K562 (cell line): ENCODE results near the gene RIMKLB. TPM values are rescaled to one million over a fixed set of nuclear protein-coding genes. Genes with fewer than 3 reads are reported as not detected.

ENCODE experiments used
- ATAC-seq: fragments of 200-7000 bp; cut with Tn5 transposase; 3 replicates; pipeline ENCODE4 v1.9.1; 2020; ENCODE audit warnings: moderate library complexity
- BruUV-seq: library from RNA; stranded (reverse); fragments of 400-500 nt; replicated peaks from 2 replicates; lab custom pipeline; 2021; lab: Mats Ljungman, UMichigan
- CTCF ChIA-PET: fragments of 300-600 bp; formaldehyde crosslinking; extraction: SDS; loops from one replicate; lab custom pipeline; 2021; ENCODE audit warnings: low intra/inter-chr PET ratio; lab: Yijun Ruan, JAX
- POLR2A ChIA-PET: fragments of 300-600, 350-650 bp; sonication (Branson Sonifier 250); formaldehyde crosslinking; extraction: SDS; loops from one replicate; lab custom pipeline; 2021; ENCODE audit warnings: antibody characterized with exemption, inconsistent platforms; lab: Yijun Ruan, JAX
- DNase-seq, 4 experiments: peaks; one replicate each; pipeline versions ENCODE4 v3.0.0 to v3.0.0-alpha.2; 2011 to 2018; ENCODE audit warnings: low spot score in 3 of 4, mixed read lengths in 3 of 4; ENCODE audit errors: extremely low read depth in 1 of 4
- FAIRE-seq: peaks from 2 replicates; lab custom pipeline; 2011; peaks lifted over from hg19 to GRCh38; lab: Jason Lieb, UNC
- H2AFZ ChIP-seq: 2 replicates; pipeline ENCODE4 v1.6.0; 2011; ENCODE audit warnings: low read depth, low read length, control low read depth, inconsistent platforms
- H3K27ac ChIP-seq: fragments of 200-600 bp; 3 replicates; pipeline ENCODE4 v1.8.0; 2011; ENCODE audit warnings: low read depth, mild to moderate bottlenecking, control low read depth, inconsistent platforms, low read length, moderate library complexity, mixed read lengths; ENCODE audit errors: extremely low read depth
- H3K27me3 ChIP-seq, 2 experiments: fragments of 300-600 bp in 1 of 2; 2 replicates in 1 of 2; 3 replicates in 1 of 2; pipeline versions ENCODE4 v1.6.0 to v1.8.0; 2011; ENCODE audit warnings: inconsistent platforms in 2 of 2, low read length in 2 of 2, mild to moderate bottlenecking in 1 of 2, mixed read lengths in 1 of 2, moderate library complexity in 1 of 2; ENCODE audit not compliant: control insufficient read depth in 2 of 2, insufficient read depth in 2 of 2
- H3K36me3 ChIP-seq: fragments of 300-600 bp; 3 replicates; pipeline ENCODE4 v1.8.0; 2011; ENCODE audit warnings: mild to moderate bottlenecking, low read length, inconsistent platforms; ENCODE audit not compliant: control insufficient read depth, insufficient read depth
- H3K4me1 ChIP-seq, 2 experiments: fragments of 200-600 bp in 1 of 2; replicated peaks in 1 of 2; 2 replicates in 1 of 2; 3 replicates in 1 of 2; pipeline versions ENCODE4 v1.5.1 to v1.8.0; 2011; ENCODE audit warnings: inconsistent platforms in 2 of 2, low read length in 2 of 2, mild to moderate bottlenecking in 1 of 2, mixed read lengths in 1 of 2, moderate library complexity in 1 of 2; ENCODE audit not compliant: control insufficient read depth in 2 of 2, insufficient read depth in 2 of 2
- H3K4me2 ChIP-seq: 2 replicates; pipeline ENCODE4 v1.6.1; 2011; ENCODE audit warnings: low read length, control low read depth, inconsistent platforms, mixed read lengths; ENCODE audit not compliant: insufficient read depth
- H3K4me3 ChIP-seq: fragments of 200-600 bp; sonication (generic), shearing (Covaris generic); 2 replicates; pipeline ENCODE4 v1.5.1; 2016; ENCODE audit warnings: control low read depth, inconsistent platforms
- H3K79me2 ChIP-seq: fragments of 200-600 bp; 3 replicates; pipeline ENCODE4 v1.8.0; 2011; ENCODE audit warnings: low read length, inconsistent platforms; ENCODE audit not compliant: control insufficient read depth, insufficient read depth
- H3K9ac ChIP-seq, 2 experiments: 2 replicates each; pipeline versions ENCODE4 v1.6.0 to v1.6.1; 2011; ENCODE audit warnings: low read depth in 2 of 2, low read length in 2 of 2, control low read depth in 1 of 2, inconsistent platforms in 1 of 2, mild to moderate bottlenecking in 1 of 2, mixed read lengths in 1 of 2; ENCODE audit not compliant: insufficient read depth in 1 of 2
- H3K9me1 ChIP-seq: one replicate; pipeline ENCODE4 v1.6.0; 2011; ENCODE audit warnings: inconsistent platforms, mild to moderate bottlenecking, low read length, moderate library complexity; ENCODE audit not compliant: control insufficient read depth, insufficient read depth
- H3K9me3 ChIP-seq: replicated peaks from 2 replicates; pipeline ENCODE4 v1.5.1; 2011; ENCODE audit warnings: low read depth, low read length, inconsistent platforms; ENCODE audit not compliant: control insufficient read depth, insufficient read depth
- H4K20me1 ChIP-seq: replicated peaks from 2 replicates; pipeline ENCODE4 v1.6.1; 2011; ENCODE audit warnings: low read length, inconsistent platforms, mixed read lengths; ENCODE audit not compliant: control insufficient read depth, insufficient read depth
- FOXM1 ChIP-seq, 2 experiments: fragments of 450-650 bp in 1 of 2; sonication (generic) in 1 of 2; formaldehyde crosslinking in 1 of 2; IDR thresholded peaks; 2 replicates each; pipeline versions ENCODE4 v1.6.1 to v1.9.0; 2017 to 2022; ENCODE audit warnings: low read depth in 2 of 2, mild to moderate bottlenecking in 2 of 2, missing genetic modification reagents in 1 of 2, moderate library complexity in 1 of 2
- JUNB ChIP-seq: fragments of 450-650 bp; formaldehyde crosslinking; conservative IDR thresholded peaks from 2 replicates; pipeline ENCODE4 v1.4.0; 2020; ENCODE audit warnings: mild to moderate bottlenecking
- KHSRP ChIP-seq: fragments of 450-650 bp; IDR thresholded peaks from 2 replicates; pipeline ENCODE4 v1.6.1; 2017
- KLF13 ChIP-seq: fragments of 450-650 bp; IDR thresholded peaks from 2 replicates; pipeline ENCODE4 v1.6.1; 2016; ENCODE audit warnings: missing genetic modification characterization, low read depth, mild to moderate bottlenecking, missing compliant biosample characterization, moderate library complexity, borderline replicate concordance
- LARP7 ChIP-seq: fragments of 450-650 bp; IDR thresholded peaks from 2 replicates; pipeline ENCODE4 v1.6.1; 2016
- MEIS2 ChIP-seq: fragments of 450-650 bp; IDR thresholded peaks from 2 replicates; pipeline ENCODE4 v1.6.1; 2014; ENCODE audit warnings: mild to moderate bottlenecking; ENCODE audit not compliant: partially characterized antibody
- MTA3 ChIP-seq: fragments of 450-650 bp; formaldehyde crosslinking; IDR thresholded peaks from 2 replicates; pipeline ENCODE4 v1.6.1; 2017; ENCODE audit warnings: mild to moderate bottlenecking, borderline replicate concordance
- RFX5 ChIP-seq: IDR thresholded peaks from 2 replicates; pipeline ENCODE4 v1.6.1; 2011; ENCODE audit warnings: low read depth, mild to moderate bottlenecking, improper control_type of control experiment, low read length
- RFX7 ChIP-seq: fragments of 250-450 bp; sonication (Bioruptor Pico); IDR thresholded peaks from 2 replicates; pipeline ENCODE4 v1.5.1; 2021; ENCODE audit warnings: mild to moderate bottlenecking
- SP2 ChIP-seq: IDR thresholded peaks from 2 replicates; pipeline ENCODE4 v1.6.1; 2011; ENCODE audit warnings: mild to moderate bottlenecking, low read depth, low read length, moderate library complexity; ENCODE audit not compliant: poor library complexity, severe bottlenecking; ENCODE audit errors: extremely low read depth
- SRSF7 ChIP-seq: fragments of 200-400 bp; formaldehyde crosslinking; optimal IDR thresholded peaks from 2 replicates; pipeline ENCODE3; 2017; ENCODE audit warnings: mild to moderate bottlenecking, low read depth, low read length
- ZNF395 ChIP-seq: fragments of 200-800 bp; sonication (Bioruptor generic); IDR thresholded peaks from 2 replicates; pipeline ENCODE4 v1.6.1; 2017; ENCODE audit warnings: missing genetic modification characterization, missing compliant biosample characterization
- ZNF431 ChIP-seq: sonication (generic); formaldehyde crosslinking; IDR thresholded peaks from 2 replicates; pipeline ENCODE4 v1.8.0; 2022; ENCODE audit warnings: mild to moderate bottlenecking, missing genetic modification reagents
- WGBS: fragments of 100-300 bp; shearing (Covaris generic); methylation state at CpG from one replicate; pipeline ENCODE4 v1.1.6; 2016; ENCODE audit warnings: low coverage, mixed read lengths; ENCODE audit not compliant: insufficient coverage; ENCODE audit errors: missing lambda C conversion rate; 5-methylcytosine and 5-hydroxymethylcytosine counted together
- in situ Hi-C: fragments of 300-500 bp; cut with MboI; formaldehyde crosslinking; loops from 4 replicates; pipeline ENCODE4 v1.15.0; 2018; ENCODE audit warnings: inconsistent platforms, mixed read lengths
- intact Hi-C: fragments of 100-400 bp; cut with micrococcal nuclease; formaldehyde crosslinking; loops from 2 replicates; pipeline ENCODE4 v1.14.2; 2022
- polyA plus RNA-seq, 8 experiments: library from polyadenylated mRNA; depleted of rRNA in 4 of 8; stranded (reverse) in 5 of 8; unstranded in 3 of 8; fragments of >200 nt; fragmentation: Nextera tagmentation in 2 of 8; fragmentation: Illumina TruSeq in 1 of 8; extraction: Ambion mirVana in 2 of 8; extraction: Trizol in 1 of 8; gene quantifications; 2 replicates each; pipeline versions ENCODE4 v1.2.1 to v1.2.3, GENCODE V29; 2011 to 2014; ENCODE audit warnings: inconsistent platforms in 1 of 8, missing spikeins in 1 of 8
- total RNA-seq, 7 experiments: library from RNA; depleted of rRNA in 6 of 7; stranded (reverse); fragments of >200 nt in 6 of 7; fragmentation: Illumina TruSeq in 2 of 7; extraction: Trizol in 2 of 7; gene quantifications; 2 replicates each; pipeline versions ENCODE4 v1.2.1 to v1.2.3, GENCODE V29; 2011 to 2021; ENCODE audit warnings: low replicate concordance in 1 of 7
- TF ChIP-seq, protein P1 (sequence below): fragments of 450-650 bp; IDR thresholded peaks from 2 replicates; pipeline ENCODE4 v1.7.1; 2018; ENCODE audit warnings: mild to moderate bottlenecking, low read depth; ENCODE audit not compliant: partially characterized antibody
- TF ChIP-seq, protein P2 (sequence below): fragments of 450-650 bp; formaldehyde crosslinking; IDR thresholded peaks from 2 replicates; pipeline ENCODE4 v1.4.0; 2022; ENCODE audit warnings: missing genetic modification characterization
- TF ChIP-seq, protein P3 (sequence below): fragments of 450-650 bp; formaldehyde crosslinking; IDR thresholded peaks from 2 replicates; pipeline ENCODE4 v1.4.0; 2022; ENCODE audit warnings: mild to moderate bottlenecking, moderate library complexity

The RIMKLB gene
- total and polyA plus RNA-seq, 9 of the 15 experiments (the other 6 are each of a cell fraction or from before 2014, with no cell fraction given) = 6.5 to 22.8 (median 17.2) TPM

- Histone ChIP-seq H2AFZ (no peak overlapping the region), H3K79me2 (no peaks in the 10 kb centered on the region), H3K4me1 (peaks cover 0 to 3% of the 10 kb centered on the region in 2 experiments; a peak in 2 of 5 replicates), H3K27ac (no peak overlapping the region), H3K4me3 (no peak overlapping the region), H3K9me1 (no peaks in the 10 kb centered on the region), H3K9me3 (no peaks in the 10 kb centered on the region), H3K27me3 (no peaks in the 10 kb centered on the region), H3K4me2 (no peak overlapping the region), H3K9ac (no peak overlapping the region), H3K36me3 (peaks cover 11% of the 10 kb centered on the region; the same call in 2 of the 3 replicates), H4K20me1 (no peaks in the 10 kb centered on the region)
- intact Hi-C loops = loop anchor here (10.0 kb wide), 1 partner anchor 259 kb away; no protein-coding TSS in a partner anchor
- BruUV-seq = no TSS peak
- WGBS = 69% methylated on average over 3 of the region's 4 CpGs
- DNase-seq (no peak), ATAC-seq (no peak), FAIRE-seq (no peak)
- TF ChIP-seq SP2 (no peak), JUNB (CRISPR knock-in tag) (no peak), MTA3 (no peak), LARP7 (no peak), KLF13 (no peak), MEIS2 (no peak), ZNF395 (no peak), KHSRP (no peak), FOXM1 (IDR thresholded peaks at IDR 0.05; ENCODE audit: low read depth) (no peak), FOXM1 (CRISPR knock-in tag; IDR thresholded peaks at IDR 0.05; ENCODE audit: low read depth) (no peak), RFX5 (no peak), SRSF7 (no peak), ZNF431 (CRISPR knock-in tag) (no peak), RFX7 (CRISPR knock-in tag) (no peak)
- TF ChIP-seq, protein P1, sequence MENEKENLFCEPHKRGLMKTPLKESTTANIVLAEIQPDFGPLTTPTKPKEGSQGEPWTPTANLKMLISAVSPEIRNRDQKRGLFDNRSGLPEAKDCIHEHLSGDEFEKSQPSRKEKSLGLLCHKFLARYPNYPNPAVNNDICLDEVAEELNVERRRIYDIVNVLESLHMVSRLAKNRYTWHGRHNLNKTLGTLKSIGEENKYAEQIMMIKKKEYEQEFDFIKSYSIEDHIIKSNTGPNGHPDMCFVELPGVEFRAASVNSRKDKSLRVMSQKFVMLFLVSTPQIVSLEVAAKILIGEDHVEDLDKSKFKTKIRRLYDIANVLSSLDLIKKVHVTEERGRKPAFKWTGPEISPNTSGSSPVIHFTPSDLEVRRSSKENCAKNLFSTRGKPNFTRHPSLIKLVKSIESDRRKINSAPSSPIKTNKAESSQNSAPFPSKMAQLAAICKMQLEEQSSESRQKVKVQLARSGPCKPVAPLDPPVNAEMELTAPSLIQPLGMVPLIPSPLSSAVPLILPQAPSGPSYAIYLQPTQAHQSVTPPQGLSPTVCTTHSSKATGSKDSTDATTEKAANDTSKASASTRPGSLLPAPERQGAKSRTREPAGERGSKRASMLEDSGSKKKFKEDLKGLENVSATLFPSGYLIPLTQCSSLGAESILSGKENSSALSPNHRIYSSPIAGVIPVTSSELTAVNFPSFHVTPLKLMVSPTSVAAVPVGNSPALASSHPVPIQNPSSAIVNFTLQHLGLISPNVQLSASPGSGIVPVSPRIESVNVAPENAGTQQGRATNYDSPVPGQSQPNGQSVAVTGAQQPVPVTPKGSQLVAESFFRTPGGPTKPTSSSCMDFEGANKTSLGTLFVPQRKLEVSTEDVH = no peak
- TF ChIP-seq, protein P2, sequence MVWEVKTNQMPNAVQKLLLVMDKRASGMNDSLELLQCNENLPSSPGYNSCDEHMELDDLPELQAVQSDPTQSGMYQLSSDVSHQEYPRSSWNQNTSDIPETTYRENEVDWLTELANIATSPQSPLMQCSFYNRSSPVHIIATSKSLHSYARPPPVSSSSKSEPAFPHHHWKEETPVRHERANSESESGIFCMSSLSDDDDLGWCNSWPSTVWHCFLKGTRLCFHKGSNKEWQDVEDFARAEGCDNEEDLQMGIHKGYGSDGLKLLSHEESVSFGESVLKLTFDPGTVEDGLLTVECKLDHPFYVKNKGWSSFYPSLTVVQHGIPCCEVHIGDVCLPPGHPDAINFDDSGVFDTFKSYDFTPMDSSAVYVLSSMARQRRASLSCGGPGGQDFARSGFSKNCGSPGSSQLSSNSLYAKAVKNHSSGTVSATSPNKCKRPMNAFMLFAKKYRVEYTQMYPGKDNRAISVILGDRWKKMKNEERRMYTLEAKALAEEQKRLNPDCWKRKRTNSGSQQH (CRISPR knock-in tag) = no peak
- TF ChIP-seq, protein P3, sequence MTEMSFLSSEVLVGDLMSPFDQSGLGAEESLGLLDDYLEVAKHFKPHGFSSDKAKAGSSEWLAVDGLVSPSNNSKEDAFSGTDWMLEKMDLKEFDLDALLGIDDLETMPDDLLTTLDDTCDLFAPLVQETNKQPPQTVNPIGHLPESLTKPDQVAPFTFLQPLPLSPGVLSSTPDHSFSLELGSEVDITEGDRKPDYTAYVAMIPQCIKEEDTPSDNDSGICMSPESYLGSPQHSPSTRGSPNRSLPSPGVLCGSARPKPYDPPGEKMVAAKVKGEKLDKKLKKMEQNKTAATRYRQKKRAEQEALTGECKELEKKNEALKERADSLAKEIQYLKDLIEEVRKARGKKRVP (CRISPR knock-in tag) = no peak
- CTCF ChIA-PET = no interaction called here
- POLR2A ChIA-PET = no interaction called here
- in situ Hi-C loops = no loop called here
Observed at GRCh38 chr12:8785499-8785898, 87.7 kb downstream of the RIMKLB start.
